Measurements from ENCODE around the gene GCFC2.
"Not testable (repeated sequence)": the region's sequence is repeated elsewhere in the genome, so short reads cannot be mapped to it uniquely, and the experiment has no call there.

The GCFC2 gene

GRCh38 chr2:75675908-75676307 is 34.8 kb downstream of the GCFC2 start:
- Histone ChIP-seq H3K27me3 (ENCODE audit: control insufficient read depth, insufficient read depth, low read length) (no peaks in the 10 kb centered on the region), H3K36me3 (ENCODE audit: control insufficient read depth, insufficient read depth, low read length) (no peaks in the 10 kb centered on the region), H3K4me1 (ENCODE audit: control insufficient read depth, insufficient read depth, low read length) (no peaks in the 10 kb centered on the region), H3K9me3 (ENCODE audit: control insufficient read depth, low read length) (no peaks in the 10 kb centered on the region), H3K4me3 (ENCODE audit: low read length) (no peak overlapping the region), H3K9ac (ENCODE audit: low read length) (no peak overlapping the region)

- H3K36me3 ChIP-seq (ENCODE audit: control insufficient read depth, insufficient read depth, low read length): not testable (repeated sequence)
Observed at GRCh38 chr2:75675423-75675822, 35.3 kb downstream of the GCFC2 start.

DNA sequence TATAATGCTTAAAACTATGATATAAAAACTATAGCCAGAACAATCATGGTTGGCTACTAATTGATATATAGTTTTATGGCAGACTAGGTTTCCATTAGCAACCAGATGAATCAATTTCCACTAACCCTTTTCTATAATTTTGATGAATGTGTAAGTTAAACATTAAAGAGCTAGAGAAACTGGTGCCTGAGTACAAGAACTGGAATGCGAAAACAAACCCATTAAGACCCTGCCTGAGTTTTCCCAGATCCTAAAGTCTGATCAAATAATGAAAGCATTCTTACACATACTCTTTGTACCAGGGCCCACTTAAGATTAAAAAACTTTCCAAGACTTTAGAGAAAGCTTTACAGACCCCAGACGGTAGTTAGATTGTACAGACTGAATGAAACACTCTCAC is 42.8 kb downstream of the GCFC2 start:
- no peak overlapping the region for H3K9ac ChIP-seq (ENCODE audit: low read length)
- H3K9me3 ChIP-seq (ENCODE audit: control insufficient read depth, low read length): no peaks in the 10 kb centered on the region
- no peaks in the 10 kb centered on the region for H3K27me3 ChIP-seq (ENCODE audit: control insufficient read depth, insufficient read depth, low read length)
- H3K36me3 ChIP-seq (ENCODE audit: control insufficient read depth, insufficient read depth, low read length): no peaks in the 10 kb centered on the region
- no peak overlapping the region for H3K4me3 ChIP-seq (ENCODE audit: low read length)
- no peaks in the 10 kb centered on the region for H3K4me1 ChIP-seq (ENCODE audit: control insufficient read depth, insufficient read depth, low read length)

More at GRCh38 chr2:75675423-75675822, 35.3 kb downstream of the GCFC2 start:
- not testable (repeated sequence) for H3K4me1 ChIP-seq (ENCODE audit: control insufficient read depth, insufficient read depth, low read length); H3K9ac ChIP-seq (ENCODE audit: low read length); H3K4me3 ChIP-seq (ENCODE audit: low read length); H3K27me3 ChIP-seq (ENCODE audit: control insufficient read depth, insufficient read depth, low read length); H3K9me3 ChIP-seq (ENCODE audit: control insufficient read depth, low read length)

GRCh38 chr2:75666911-75667310 is 43.8 kb downstream of the GCFC2 start:
- H3K9me3 ChIP-seq (ENCODE audit: control insufficient read depth, low read length): no peaks in the 10 kb centered on the region
- no peak overlapping the region for H3K9ac ChIP-seq (ENCODE audit: low read length)
- H3K36me3 ChIP-seq (ENCODE audit: control insufficient read depth, insufficient read depth, low read length): no peaks in the 10 kb centered on the region
- no peak overlapping the region for H3K4me3 ChIP-seq (ENCODE audit: low read length)
- no peaks in the 10 kb centered on the region for H3K4me1 ChIP-seq (ENCODE audit: control insufficient read depth, insufficient read depth, low read length)
- no peaks in the 10 kb centered on the region for H3K27me3 ChIP-seq (ENCODE audit: control insufficient read depth, insufficient read depth, low read length)

GRCh38 chr2:75657798-75658197 is 52.9 kb downstream of the GCFC2 start:
- Histone ChIP-seq H3K9me3 (ENCODE audit: control insufficient read depth, low read length) (no peaks in the 10 kb centered on the region), H3K27me3 (ENCODE audit: control insufficient read depth, insufficient read depth, low read length) (no peaks in the 10 kb centered on the region), H3K9ac (ENCODE audit: low read length) (no peak overlapping the region), H3K4me1 (ENCODE audit: control insufficient read depth, insufficient read depth, low read length) (no peaks in the 10 kb centered on the region), H3K36me3 (ENCODE audit: control insufficient read depth, insufficient read depth, low read length) (peaks cover 6% of the 10 kb centered on the region), H3K4me3 (ENCODE audit: low read length) (no peak overlapping the region)

DNA sequence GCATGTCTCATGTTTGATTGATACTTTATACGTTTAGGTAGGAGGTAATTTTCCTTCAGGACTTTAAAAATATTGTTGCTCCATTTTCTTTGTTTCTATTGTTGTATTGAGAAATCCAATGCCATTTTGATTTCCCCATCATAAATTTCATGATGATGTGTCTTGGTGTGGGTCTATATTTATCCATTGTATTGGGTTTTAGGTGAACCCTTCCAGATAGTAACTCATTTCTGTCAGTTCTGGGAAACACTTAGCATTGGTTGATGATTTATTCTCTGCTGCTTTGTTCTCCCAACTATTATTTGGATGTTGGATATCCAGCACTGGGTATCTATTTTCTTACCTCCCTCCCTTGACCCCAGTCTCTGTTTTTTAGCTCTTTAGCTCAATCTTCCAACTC is 54.2 kb downstream of the GCFC2 start:
- Histone ChIP-seq H3K4me1 (ENCODE audit: control insufficient read depth, insufficient read depth, low read length) (no peaks in the 10 kb centered on the region), H3K9ac (ENCODE audit: low read length) (no peak overlapping the region), H3K27me3 (ENCODE audit: control insufficient read depth, insufficient read depth, low read length) (no peaks in the 10 kb centered on the region), H3K9me3 (ENCODE audit: control insufficient read depth, low read length) (no peaks in the 10 kb centered on the region), H3K4me3 (ENCODE audit: low read length) (no peak overlapping the region), H3K36me3 (ENCODE audit: control insufficient read depth, insufficient read depth, low read length) (peaks cover 3% of the 10 kb centered on the region)

DNA sequence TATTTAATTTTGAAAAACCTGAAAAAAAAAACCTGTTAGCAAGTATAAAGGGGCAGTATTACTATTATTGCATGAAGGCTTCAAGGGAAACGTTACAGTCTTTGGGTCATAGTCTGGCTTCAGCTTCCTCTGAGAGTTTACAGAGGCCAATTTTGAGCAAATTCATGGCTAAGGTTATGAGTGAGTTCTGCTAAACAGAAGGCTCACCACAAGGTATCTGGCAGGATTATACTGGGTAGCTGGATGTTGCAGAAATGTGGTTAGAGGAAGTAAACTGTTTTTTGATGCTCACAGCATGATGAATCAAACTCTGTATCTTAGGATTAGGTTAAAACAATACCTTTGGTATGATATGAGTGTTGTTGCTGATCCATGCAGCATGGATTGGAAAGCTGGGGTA is 54.9 kb downstream of the GCFC2 start:
- no peaks in the 10 kb centered on the region for H3K9me3 ChIP-seq (ENCODE audit: control insufficient read depth, low read length)
- no peaks in the 10 kb centered on the region for H3K27me3 ChIP-seq (ENCODE audit: control insufficient read depth, insufficient read depth, low read length)
- H3K4me3 ChIP-seq (ENCODE audit: low read length): no peak overlapping the region
- H3K9ac ChIP-seq (ENCODE audit: low read length): no peak overlapping the region
- H3K36me3 ChIP-seq (ENCODE audit: control insufficient read depth, insufficient read depth, low read length): peaks cover 5% of the 10 kb centered on the region
- no peaks in the 10 kb centered on the region for H3K4me1 ChIP-seq (ENCODE audit: control insufficient read depth, insufficient read depth, low read length)

DNA sequence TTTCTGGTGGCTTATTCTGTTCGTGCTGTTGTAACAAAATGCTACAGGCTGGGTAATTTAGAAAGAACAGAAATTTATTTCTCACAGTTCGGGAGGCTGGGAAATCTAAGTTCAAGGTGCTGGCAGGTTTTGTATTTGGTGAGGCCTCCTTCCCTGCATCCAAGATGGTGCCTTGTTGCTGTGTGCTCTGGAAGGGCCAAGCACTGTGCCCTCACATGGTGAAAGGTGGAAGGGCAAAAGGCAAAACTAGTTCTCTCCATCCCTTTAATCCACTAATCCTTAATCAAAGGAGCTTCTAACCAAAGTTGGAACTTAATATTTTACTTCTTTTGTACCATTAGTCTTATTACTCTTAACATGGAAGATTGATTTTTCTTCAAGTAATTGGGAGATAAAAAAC is 56.7 kb downstream of the GCFC2 start:
- Histone ChIP-seq H3K36me3 (ENCODE audit: control insufficient read depth, insufficient read depth, low read length) (peaks cover 6% of the 10 kb centered on the region), H3K27me3 (ENCODE audit: control insufficient read depth, insufficient read depth, low read length) (no peaks in the 10 kb centered on the region), H3K9me3 (ENCODE audit: control insufficient read depth, low read length) (no peaks in the 10 kb centered on the region), H3K4me1 (ENCODE audit: control insufficient read depth, insufficient read depth, low read length) (no peaks in the 10 kb centered on the region), H3K4me3 (ENCODE audit: low read length) (no peak overlapping the region), H3K9ac (ENCODE audit: low read length) (no peak overlapping the region)

DNA sequence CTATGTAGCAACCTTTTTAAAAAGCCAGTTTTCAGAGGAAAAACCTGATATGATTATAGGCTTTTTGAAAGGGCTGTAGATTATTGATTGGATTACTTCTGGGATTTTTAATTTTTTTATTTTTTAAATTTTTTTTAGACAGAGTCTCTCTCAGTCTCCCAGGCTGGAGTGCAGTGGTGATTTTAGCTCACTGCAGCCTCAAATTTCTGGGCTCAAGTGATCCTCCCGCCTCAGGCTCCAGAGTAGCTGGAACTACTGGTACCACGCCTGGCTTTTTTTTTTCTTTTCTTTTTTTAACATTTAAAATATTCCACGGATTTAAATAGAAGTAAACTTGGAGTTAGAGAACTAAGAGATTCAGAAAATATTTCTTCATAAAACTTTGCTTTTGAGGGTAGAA is 62.9 kb downstream of the GCFC2 start:
- Histone ChIP-seq H3K9ac (ENCODE audit: low read length) (peak overlapping the region; percentile 84), H3K27me3 (ENCODE audit: control insufficient read depth, insufficient read depth, low read length) (no peaks in the 10 kb centered on the region), H3K4me1 (ENCODE audit: control insufficient read depth, insufficient read depth, low read length) (no peaks in the 10 kb centered on the region), H3K36me3 (ENCODE audit: control insufficient read depth, insufficient read depth, low read length) (peaks cover 6% of the 10 kb centered on the region), H3K9me3 (ENCODE audit: control insufficient read depth, low read length) (no peaks in the 10 kb centered on the region), H3K4me3 (ENCODE audit: low read length) (no peak overlapping the region)

- peak within 1 kb of the TSS; percentile 84 for H3K9ac ChIP-seq (ENCODE audit: low read length)
Observed at GRCh38 chr2:75646583-75647425, 63.9 kb downstream of the GCFC2 start, which contains the start of gene MRPL19. TSS of gene MRPL19 (plus strand) at chr2:75646783. CDS start at chr2:75646808, 25 bp downstream.

DNA sequence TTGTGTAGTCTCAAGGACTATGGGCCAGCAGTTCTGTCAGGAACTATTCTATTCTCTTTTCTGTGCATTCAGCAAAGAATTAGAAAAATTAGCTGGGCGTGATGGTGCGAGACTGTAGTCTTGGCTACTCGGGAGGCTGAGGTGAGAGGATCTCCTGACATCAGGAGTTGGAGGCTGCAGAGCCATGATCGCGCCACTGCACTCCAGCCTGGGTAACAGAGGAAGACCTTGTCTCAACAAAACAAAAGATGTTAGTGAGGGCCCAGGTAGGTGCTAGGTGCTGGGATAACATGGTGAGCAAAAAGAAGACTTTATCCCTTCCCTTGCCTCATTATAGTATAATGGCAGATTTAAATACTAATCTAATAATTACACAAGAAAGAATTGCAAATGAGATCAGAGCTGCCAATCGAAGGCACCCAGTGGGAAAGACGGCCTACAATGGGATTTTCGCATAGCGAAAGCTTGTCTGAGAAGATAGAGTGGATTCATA is 64.6 kb downstream of the GCFC2 start:
- peak overlapping the region; percentile 74 for H3K4me3 ChIP-seq (ENCODE audit: low read length)
- peak overlapping the region; percentile 84 for H3K9ac ChIP-seq (ENCODE audit: low read length)
- peaks cover 4% of the 10 kb centered on the region for H3K36me3 ChIP-seq (ENCODE audit: control insufficient read depth, insufficient read depth, low read length)
- no peaks in the 10 kb centered on the region for H3K27me3 ChIP-seq (ENCODE audit: control insufficient read depth, insufficient read depth, low read length)
- no peaks in the 10 kb centered on the region for H3K9me3 ChIP-seq (ENCODE audit: control insufficient read depth, low read length)
- H3K4me1 ChIP-seq (ENCODE audit: control insufficient read depth, insufficient read depth, low read length): no peaks in the 10 kb centered on the region

More at GRCh38 chr2:75646583-75647425, 63.9 kb downstream of the GCFC2 start, which contains the start of gene MRPL19:
- peak within 1 kb of the TSS; percentile 74 for H3K4me3 ChIP-seq (ENCODE audit: low read length)
- no peaks in the 10 kb centered on the region for H3K27me3 ChIP-seq (ENCODE audit: control insufficient read depth, insufficient read depth, low read length)
- no peaks in the 10 kb centered on the region for H3K9me3 ChIP-seq (ENCODE audit: control insufficient read depth, low read length)
- peaks cover 6% of the 10 kb centered on the region for H3K36me3 ChIP-seq (ENCODE audit: control insufficient read depth, insufficient read depth, low read length)
- H3K4me1 ChIP-seq (ENCODE audit: control insufficient read depth, insufficient read depth, low read length): no peaks in the 10 kb centered on the region

DNA sequence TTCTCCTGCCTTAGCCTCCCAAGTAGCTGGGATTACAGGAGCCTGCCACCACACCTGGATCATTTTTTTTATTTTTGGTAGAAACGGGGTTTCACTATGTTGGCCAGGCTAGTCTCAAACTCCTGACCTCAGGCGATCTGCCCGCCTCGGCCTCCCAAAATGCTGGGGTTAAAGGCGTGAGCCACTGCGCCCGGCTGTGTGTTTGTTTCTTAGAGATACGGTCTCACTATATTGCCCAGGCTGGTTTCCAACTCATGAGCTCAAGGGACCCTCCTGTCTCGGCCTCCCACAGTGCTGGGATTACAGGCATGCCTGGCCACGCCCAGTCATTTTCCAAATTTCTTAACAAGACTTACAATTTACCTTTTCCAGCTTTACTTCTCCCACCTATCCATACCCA is 65.1 kb downstream of the GCFC2 start:
- Histone ChIP-seq H3K27me3 (ENCODE audit: control insufficient read depth, insufficient read depth, low read length) (no peaks in the 10 kb centered on the region), H3K4me3 (ENCODE audit: low read length) (no peak overlapping the region), H3K36me3 (ENCODE audit: control insufficient read depth, insufficient read depth, low read length) (no peaks in the 10 kb centered on the region), H3K4me1 (ENCODE audit: control insufficient read depth, insufficient read depth, low read length) (no peaks in the 10 kb centered on the region), H3K9ac (ENCODE audit: low read length) (no peak overlapping the region), H3K9me3 (ENCODE audit: control insufficient read depth, low read length) (no peaks in the 10 kb centered on the region)
